Stimulated activated CD4-positive, alpha-beta T cell treated with anti-CD3 and anti-CD28 coated beads, Interleukin-4, amount 100 ng/mL, for 24 hours (primary cell): ENCODE results near the gene RACGAP1.

Experiments
- DNase-seq: peaks from one replicate; pipeline ENCODE4 v3.0.0-alpha.2; 2020

RACGAP1 gene

DNA sequence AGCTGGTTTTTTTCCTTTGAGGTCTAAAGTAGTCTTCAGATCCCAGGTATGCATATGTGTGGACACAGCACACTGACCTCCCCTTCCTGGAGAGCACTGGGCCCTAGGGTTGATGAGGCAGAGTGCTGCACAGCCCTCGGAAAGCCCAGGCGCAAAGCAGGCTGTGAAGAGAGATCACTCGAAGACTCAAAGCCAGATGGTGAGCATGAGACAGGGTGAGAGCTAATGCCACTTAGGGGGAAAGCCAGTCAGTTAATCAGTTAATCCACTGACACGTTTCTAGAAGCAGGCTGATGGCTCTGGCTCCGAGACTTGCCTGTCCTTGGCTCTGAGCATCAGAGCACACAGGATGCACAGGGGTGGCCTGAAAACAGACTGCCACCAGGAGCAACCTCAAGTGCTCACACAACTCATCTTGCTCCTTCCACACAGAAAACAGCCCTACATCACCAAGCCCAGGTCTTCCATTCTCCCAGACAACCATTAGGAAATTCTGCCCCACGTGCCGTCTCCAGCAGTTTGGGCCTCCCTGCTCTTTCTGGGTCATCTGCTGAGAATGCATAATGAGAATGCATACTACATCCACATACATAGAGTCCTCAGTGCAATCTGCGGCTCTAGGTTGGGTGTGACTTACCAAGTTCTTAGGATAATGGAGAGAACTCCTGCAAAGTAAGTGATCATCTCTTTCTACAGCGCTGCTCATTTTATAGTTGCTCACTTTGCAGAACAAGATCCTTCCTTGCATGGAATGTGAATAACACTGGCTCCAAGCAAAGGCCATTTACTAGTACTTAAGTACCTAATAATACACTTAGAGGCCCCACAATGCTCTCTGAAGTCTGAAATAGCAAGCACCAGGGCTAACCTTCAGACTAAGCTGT lies 40.6 kb downstream of the RACGAP1 start:
- no peak for DNase-seq

DNA sequence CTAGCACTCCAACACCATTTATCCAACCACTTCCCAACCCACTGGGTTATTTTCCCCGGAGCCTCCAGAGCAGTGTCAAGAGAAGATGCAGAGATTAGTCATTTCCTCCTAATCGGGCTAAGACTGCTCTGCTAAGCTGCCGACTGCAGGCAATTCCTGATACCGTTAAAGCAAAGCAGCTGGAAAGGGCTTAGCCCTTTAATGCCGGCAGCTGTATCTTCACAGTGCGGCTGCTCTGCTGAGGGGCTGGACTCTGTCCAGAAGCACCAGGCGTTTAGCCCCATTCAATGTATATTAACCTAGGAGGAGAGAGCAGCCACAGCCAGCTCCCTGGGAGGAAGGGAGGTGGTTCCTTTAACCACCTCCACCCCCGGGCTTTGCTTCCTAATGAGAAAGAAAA lies 41.4 kb downstream of the RACGAP1 start:
- no peak for DNase-seq

DNA sequence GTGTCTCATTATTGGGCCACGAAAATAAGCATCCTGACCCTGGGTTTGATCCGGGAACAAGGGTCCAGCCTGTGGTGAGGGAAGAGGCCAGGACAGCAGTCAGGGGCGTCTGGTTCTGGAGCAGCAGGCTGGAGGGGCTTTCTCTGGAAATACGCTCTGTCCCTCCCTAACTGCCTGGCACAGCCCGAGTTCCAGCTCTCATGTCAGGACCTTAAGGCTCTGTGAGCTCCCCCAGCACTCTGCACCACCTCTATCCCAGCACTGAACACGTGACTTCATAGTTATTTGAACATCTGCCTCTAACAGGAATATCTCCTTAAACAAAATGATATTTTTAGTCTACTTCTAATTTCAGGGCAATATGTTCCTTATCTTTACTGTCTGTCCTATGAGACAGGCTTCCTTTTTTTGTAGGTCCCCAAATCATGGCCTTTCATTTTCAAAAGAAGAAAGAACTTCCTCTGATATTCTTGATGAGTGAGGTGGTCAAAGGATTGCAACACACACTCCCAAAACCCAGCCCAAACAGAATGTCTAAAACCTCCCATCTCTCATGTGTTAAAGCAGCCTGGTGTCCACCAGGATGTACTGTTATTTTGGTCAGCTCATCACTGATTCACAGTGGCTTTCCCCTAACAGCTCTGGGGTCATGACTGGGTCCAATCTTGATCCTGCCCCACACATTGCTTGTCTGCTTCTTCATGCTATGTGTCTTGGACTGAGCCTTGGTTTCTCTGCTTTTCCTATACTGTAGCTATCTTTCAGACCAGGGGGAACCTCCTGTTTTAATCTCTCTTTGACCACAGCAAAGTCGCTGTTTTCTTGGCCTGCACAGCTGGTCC lies 42.8 kb downstream of the RACGAP1 start:
- no peak for DNase-seq

DNA sequence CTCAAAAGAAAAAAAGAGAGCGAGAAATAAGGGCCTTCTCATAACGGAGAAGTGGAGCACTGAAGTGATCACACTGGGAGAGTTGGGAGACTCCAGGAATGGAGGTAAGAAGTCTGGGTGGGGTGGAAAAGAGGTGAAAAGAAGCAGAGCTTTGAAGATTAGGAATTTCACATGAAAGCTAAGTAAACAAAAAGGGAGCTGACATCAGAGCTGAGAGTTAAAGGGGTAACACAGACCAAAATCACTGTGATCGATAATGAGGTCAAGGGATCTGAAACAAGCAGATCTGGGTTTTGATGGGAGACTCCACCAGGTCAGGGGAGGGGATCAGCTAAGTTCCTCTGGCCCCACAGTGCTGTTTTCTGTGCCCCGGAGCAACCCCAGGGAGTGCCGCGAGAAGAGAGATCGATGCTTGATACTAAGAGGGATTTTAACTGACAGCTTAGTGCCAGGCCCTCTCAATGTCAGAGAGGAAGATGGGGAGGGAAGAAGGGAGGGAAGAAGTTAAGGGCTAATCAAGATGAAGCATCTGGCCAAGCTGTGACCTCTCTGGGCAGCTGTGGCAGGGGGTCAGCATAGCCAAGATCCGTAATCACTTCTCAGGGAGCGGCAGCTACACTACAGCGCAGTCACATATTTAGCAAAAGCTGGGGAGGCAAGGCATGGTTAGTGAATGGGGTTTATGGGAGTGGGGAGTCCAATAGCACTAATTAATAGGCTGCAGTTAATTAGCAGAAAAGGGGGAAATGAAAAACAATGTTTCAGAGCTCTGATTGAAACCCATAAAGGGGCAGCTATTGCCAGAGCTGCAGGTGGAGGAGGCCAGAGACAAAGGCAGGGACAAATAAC lies 44.6 kb downstream of the RACGAP1 start:
- no peak for DNase-seq

DNA sequence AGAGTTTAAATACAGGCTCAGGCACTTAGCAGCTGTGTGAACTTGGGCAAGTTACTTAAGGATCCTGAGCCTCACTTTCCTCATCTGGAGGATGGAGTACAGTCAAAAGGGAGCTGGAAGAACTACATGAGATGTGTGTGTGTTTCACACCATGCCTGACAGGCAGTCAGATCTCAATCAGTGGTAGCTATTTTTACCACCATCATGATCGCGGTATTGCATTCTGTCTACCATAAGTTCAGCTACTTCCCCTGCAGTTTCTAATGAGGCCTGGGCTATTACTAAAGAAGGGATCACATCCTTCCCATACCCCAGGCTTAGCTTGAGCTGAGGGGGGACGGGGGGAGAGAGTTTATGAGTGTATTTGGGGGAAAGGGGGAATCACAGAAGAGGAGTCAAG lies 45.5 kb downstream of the RACGAP1 start:
- DNase-seq, result no peak

DNA sequence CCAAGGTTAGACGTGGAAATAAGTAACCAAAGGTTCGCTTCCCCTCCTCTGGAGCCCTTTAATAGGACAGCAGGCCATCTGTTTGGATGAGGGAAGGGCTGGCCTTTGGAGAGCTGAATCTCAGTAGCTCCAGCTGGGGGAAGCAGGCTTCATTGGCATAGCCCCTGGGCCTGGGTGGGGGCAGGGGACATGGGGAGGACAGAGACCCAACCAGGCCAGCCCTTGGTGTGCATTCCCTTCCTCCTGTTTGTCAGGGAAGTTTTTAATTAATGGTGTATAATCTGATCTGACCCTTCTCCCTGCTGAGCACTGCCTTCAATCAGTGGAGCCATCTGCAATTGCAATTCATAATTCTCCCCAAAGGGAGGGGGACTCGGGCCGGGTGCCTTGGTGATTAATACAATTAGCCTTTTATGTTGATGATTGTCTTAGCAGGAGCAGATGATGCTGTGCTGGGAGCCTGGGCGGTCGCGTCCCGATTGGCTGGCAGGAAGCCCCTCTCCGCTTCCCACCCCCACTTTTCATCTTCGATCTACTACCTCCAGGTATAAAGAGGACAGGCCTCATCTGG lies 46.2 kb downstream of the RACGAP1 start:
- DNase-seq, result no peak

DNA sequence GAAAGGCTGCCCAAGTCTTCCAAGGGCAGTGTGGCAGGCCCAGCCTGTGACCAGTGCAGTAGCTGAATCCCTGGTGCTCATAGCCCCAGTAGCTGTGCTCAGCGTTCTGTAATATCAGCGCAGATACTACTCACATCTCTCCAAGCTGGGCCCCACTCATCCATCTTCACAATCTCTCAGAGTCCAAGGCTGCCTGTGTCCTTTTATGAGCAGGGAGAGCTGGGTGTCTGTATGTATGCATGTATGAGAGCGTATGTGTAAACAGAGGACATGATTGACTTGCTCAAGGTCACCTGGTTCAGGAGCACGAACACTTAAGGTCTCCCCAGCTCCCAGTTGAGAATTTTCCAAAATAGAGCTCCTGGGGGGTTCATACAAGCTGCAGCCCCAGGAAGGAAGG lies 47.2 kb downstream of the RACGAP1 start:
- DNase-seq, result no peak

DNA sequence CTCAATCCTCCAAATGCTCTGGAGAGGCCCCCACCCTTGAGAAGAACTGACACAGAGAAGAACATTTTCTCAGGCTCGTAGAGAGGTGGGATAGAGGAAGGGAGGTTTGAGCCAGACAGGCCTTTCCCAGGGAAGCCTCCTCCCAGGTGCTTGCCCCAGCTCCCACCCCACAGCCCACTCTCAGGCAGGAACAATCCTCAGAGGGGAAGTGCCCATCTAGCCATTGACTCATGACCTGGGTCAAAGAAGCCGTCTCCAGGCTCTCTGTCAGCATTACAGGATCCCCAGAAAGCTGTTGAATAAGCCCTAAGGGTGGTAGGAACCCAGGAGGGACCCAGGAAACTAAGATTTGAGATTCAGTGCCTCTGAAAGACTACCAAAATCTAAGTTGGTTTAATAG lies 48.7 kb downstream of the RACGAP1 start:
- DNase-seq, result no peak

DNA sequence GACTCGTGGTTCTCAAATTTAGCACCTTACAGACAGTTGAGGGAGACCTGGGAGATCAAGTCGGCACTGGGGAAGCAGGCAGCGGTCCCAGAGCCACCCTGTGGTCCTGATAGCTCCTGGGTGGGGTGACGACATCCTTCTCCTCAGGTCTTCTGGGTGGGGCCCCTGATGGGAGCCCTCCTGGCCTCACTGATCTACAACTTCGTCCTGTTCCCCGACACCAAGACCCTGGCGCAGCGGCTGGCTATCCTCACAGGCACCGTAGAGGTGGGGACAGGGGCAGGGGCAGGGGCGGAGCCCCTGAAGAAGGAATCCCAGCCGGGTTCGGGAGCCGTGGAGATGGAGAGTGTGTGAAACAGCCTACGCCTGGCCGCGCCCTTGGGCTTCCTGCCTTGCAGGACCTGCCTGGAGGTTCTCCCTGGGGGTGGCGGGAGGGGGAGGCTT lies 50.0 kb downstream of the RACGAP1 start:
- no peak for DNase-seq

DNA sequence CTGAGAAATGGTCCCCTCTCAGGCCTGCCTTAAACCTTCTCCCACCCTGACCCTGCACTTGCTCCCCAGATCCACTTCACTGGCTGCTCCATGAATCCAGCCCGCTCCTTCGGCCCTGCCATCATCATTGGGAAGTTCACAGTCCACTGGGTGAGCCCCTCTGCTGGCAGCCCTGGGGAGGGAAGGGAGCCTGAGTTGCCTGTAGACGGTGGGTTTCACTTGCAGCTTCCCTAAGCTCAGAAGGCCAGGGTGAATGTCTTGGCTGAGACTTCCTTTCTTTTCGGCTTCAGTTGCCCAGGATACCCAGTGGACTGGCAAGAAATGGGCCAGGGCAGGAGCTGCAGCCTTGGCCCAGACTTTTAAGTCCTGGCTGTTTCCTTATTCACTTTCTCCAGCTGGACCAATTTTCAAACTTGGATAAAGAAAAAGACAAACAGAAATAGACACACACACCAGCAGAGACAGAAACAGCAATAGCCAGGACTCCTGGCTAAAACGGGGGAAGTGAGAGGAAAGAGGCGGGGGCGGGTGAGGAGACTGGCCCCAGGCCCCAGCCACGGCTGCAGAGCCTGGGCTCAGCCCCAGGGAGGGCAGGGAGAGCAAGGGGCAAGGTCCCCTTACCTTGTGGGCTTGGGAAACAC lies 50.5 kb downstream of the RACGAP1 start:
- DNase-seq, result no peak

DNA sequence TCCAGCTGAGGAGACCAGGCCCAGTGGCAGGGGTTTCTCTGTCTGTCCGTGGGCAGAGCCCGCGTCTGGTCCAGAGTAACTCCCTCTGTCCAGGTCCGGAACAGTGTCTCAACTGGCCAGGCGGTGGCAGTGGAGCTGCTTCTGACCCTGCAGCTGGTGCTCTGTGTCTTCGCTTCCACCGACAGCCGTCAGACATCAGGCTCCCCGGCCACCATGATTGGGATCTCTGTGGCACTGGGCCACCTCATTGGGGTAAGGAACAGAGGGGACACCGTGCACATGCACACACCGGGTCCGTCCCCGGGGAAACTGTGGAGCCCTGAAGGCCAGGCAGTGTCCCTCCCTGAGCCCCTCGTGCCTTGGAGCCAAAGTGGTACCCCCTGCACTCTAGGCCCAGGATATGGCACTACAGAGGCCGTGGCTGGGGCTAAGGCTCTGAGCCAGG lies 51.0 kb downstream of the RACGAP1 start:
- no peak for DNase-seq

DNA sequence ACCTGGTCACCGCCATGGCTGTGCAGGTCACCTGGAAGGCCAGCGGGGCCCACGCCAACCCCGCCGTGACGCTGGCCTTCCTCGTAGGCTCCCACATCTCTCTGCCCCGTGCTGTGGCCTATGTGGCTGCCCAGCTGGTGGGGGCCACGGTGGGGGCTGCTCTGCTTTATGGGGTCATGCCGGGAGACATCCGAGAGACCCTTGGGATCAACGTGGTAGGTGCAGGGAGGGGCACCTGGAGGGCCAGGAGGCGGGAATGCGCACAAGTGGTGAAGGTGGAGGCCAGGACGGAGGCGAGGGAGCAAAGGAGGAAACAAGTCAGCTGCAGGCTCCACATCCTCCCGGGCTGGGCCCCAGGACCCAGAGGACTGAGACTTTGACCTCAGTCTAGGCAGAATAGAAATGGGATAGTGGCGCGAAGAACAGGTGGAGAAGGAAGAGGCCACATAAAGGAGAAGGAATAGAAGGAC lies 51.9 kb downstream of the RACGAP1 start:
- no peak for DNase-seq

DNA sequence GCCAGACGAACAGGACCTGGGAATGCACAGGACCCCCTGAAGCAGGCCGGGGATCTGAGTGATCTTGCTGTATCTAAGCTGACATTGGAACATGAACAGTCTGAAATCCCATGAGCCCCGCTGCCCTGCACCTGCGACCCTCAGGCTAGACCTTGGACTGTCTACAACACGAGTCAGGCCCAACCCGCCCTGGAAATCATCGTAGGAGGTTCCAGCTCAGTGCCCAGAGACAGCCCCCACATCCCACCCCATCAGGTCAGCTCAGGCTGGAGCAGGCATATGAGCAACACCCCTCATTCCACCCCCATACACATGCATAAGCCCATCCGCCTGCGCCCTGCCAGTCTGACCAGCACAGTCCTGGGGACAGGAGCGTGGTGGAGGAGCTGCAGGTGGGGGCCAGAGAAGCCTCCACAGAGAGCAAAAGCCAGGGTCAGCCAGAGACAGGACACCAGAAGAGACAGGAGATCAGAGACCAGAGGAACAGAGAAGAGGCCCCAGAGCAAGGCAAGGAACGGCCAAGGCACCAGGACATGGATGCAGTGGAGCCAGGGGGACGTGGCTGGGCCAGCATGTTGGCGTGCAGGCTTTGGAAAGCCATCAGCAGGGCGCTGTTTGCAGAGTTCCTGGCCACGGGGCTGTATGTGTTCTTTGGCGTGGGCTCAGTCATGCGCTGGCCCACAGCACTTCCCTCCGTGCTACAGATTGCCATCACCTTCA lies 52.5 kb downstream of the RACGAP1 start, which contains the start of gene AQP6:
Gene AQP6 (plus strand): TSS at position 307 of the 720 bp plus-strand sequence. CDS start 227 bp downstream, at position 534.
- DNase-seq, result no peak

DNA sequence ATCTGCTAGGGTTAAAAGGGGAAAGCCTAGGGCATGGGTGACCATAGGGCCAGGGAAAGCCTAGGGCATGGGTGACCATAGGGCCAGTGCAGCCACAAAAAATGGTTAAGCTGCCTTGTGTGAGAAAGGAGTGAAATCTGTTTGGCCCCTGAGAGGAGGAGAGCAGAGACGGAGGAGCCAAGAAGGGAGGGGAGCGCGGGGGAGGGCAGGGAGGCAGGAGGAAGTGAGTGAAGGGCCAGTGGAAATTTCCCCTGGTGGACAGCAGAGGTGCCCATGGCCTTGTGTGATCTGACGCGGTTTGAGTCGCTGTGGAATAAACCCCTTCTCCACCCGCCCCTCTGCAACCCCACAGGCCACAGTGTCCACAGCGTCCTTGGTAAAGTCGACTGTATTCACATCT lies 53.2 kb downstream of the RACGAP1 start:
- no peak for DNase-seq

DNA sequence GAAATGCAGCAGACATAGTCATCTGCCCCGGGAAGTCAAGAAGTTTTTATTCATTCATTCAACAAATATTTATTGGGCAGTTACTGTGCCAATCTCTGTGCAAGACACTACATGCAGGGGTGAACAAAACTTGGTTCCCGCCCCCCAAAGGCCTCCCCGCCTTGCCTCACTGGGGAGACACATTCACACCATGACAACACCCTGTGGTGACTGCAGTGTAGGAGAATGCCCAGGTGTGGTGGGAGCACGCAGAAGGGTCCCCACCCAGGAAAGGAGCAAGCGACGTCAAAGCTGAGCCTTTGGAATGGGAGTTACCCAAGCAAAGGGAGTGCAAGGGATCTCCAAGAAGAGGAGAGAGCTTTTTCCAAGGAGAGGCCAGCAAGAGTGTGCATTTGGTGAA lies 54.2 kb downstream of the RACGAP1 start:
- no peak for DNase-seq

DNA sequence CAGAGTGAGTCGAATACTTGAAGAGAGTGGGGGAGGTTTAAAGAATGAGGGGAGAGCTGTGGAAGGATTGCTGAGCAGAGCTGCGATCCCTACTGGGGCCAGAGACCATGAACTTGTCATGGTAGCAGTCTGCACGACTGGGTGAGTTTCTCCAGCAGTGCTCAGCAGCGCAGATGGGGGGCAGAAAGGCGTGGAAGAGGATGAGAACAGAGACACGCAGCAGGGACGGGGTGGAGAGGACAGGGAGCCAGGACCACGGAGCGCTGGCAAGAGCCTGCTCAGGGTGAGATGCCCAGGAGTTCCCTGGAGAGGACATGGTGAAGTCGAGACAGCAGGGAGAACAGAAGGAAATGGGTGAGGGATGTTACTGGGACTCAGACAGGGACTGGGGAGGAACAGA lies 54.6 kb downstream of the RACGAP1 start:
- DNase-seq, result no peak

DNA sequence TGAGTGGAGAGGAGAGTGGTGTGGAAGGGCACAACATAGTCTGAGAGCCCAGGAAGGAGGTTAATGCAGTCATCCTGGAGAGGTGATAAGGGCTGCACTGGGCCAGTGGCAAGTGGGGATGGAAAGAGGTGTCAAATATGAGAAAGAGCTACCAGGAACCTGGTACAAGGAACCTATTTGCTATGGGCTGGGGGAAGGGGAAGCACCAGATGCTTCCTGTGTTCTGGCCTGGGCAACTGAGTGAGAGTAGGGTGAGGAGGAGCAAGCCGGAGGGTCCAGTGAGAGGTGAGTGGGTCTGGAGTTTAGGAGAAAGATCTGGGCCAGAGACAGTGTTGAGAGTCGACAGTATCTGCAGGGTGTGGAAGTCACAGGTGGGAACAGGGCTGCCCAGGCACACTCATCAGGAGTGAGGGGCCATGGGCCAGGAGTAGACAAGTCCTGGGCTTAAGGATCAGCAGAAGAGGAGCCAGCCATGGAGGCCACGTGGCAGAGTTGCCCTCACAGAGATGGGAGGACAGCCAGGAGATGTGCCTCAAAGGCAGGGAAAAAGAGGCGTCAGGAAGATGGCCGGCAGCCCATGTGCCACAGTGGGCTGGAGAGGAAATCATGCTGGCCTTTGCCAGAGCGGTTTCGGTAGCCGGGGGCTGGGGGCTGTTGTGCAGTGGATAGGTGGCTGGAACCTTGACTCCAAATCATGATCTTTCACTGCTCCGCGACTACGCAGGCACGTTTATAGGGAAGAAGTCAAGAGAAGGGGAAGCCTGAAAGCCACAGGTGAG lies 55.5 kb downstream of the RACGAP1 start:
- no peak for DNase-seq

DNA sequence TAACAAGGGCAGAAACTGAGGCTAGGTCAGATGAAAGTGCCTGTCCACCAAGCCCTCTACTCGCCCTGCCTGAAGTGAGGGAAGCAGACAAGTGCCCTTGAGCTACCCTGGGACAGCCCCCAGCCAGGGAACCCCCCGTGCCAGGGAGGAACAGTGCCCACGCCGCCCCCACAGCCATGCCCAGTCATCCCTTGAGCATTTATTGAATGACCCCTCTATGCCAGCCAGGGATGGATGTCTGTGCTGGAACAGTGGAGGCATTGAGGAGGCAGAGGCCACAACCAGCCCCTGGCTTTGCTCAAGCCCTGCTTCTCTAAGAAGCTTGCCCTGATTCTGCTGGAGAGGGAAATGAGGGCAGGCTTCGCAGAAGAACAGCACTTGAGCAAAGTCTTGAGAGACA lies 56.3 kb downstream of the RACGAP1 start:
- DNase-seq, result no peak

DNA sequence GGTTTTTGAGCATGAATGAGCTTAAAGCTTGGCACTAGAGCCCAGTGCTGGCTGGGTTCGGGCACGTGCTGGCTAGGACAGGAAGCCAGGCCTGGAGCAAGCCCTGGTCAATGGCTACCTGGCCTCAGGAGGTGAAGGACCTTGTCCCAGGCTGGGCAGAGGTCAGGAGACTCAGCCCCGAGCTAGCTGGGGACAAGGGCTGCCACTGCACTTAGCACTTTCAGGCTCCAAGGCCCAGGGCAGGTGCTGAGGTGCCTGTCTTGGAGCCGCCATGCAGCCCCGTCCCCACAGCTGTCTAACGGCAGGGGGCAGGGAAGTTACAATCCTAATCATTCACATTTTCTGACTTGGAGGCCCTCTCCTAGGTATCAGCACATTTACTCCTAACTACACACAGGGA lies 56.8 kb downstream of the RACGAP1 start:
- no peak for DNase-seq

DNA sequence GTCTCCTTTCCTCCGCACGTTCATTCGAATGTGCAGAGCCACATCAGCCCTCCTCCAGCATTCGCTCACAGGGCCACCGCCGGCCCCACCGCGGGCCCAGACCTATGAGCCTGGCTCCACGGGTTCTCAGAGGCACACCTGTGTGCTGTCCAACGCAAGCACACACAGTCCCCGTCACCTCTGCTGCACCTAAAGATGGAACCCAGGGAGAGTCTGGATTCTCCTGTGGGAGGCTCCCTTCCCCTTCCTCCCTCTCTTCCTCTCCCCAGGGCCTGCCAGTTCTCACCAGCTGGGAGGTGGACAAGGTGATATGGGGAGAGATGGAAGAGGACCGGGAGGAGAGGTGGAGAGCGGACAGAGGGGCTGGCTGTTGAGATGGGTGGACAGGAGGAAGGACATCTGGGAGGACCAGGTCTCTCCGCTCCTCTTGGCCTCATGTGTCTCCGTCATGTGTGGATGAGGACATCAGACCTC lies 57.5 kb downstream of the RACGAP1 start:
- no peak for DNase-seq
